Endometrial microvascular endothelial cells (primary cell): Measurements from ENCODE around the gene ZNF496. TPM values are rescaled to one million over a fixed set of nuclear protein-coding genes. Genes with fewer than 3 reads are reported as not detected.
"Not testable (repeated sequence)": the region's sequence is repeated elsewhere in the genome, so short reads cannot be mapped to it uniquely, and the experiment has no call there.

Experiments
- in situ Hi-C: cut with HindIII; loops from 2 replicates; pipeline ENCODE4 v1.10.0; 2017; ENCODE audit warnings: low sequenced_read_pairs, low pct_unique_long_range_greater_than_20kb; ENCODE audit errors: inconsistent ontology term
- total RNA-seq: library from RNA; depleted of rRNA; stranded (reverse); fragments of >200 nt; gene quantifications from one replicate; pipeline ENCODE4 v1.2.3, GENCODE V29; 2015; ENCODE audit errors: inconsistent ontology term

Gene ZNF496
- total RNA-seq, 1 donor from 2014 or later: 30.8 TPM

GRCh38 chr1:247360991-247361731 is 29.5 kb upstream of the ZNF496 start:
- in situ Hi-C loops: no loop called here

DNA sequence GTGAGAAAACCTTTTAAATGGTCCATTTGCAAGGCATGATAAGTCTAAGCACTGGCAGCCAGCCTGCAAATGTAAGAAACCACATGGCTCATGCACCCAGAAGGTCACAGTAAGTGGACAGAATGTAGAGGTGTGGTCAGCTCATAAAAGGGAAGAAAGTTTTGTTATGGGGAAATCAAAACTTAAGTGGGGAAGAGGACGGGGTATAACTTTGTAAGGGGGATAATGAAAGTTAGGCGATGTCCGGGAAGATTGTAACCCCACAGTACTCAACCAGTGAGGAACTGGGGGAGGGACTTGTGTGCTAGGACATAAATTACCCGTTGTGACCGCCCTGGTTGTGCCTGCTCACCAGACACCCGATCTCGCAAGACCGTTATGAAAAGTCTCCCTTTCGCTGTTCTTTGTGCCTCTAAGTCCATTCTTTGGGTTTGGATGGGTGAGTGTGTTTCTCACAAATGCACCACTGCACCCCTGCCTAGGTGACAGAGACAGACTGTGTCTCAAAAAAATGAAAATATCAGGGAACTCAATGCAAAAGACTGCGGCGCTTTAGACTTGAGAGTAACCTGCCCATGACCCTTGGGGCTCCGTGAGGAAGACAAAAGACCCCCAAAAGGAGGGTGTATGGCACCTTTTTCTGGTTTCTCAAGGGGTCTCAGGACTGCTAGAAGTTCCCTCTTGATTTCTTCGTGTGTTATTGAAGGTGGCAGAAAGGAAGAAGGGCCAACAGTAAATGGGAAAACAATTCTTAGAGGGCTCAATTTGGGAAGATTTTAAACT is 28.6 kb upstream of the ZNF496 start:
- in situ Hi-C loops: no loop called here

- in situ Hi-C loops: no loop called here
These were observed 27.9 kb upstream of the ZNF496 start for GRCh38 chr1:247359559-247359958.

- in situ Hi-C loops: no loop called here
These were observed 27.3 kb upstream of the ZNF496 start for GRCh38 chr1:247358920-247359319.

DNA sequence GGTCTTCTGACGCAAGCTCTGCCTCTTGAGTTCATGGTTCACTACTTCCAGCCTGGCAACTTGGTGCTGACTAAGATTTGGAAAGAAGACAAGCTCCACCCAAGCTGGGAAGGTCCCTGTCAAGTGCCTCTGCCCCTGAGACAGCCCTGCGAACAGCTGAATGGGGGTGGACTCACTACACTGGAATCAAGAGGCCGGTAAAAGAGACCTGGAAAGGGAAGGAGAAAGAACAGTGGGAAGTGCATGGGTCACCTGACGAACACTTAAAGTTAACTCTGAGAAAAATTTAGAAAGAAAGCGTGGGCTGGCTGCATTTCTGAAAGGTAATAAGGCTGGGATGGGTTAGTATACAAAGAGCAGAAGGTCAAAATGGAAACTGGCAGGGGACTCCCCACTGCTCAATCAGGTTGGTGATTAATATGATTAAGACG is 26.1 kb upstream of the ZNF496 start:
- in situ Hi-C loops: no loop called here

- in situ Hi-C loops: no loop called here
These were observed 25.5 kb upstream of the ZNF496 start for GRCh38 chr1:247357052-247357780.

DNA sequence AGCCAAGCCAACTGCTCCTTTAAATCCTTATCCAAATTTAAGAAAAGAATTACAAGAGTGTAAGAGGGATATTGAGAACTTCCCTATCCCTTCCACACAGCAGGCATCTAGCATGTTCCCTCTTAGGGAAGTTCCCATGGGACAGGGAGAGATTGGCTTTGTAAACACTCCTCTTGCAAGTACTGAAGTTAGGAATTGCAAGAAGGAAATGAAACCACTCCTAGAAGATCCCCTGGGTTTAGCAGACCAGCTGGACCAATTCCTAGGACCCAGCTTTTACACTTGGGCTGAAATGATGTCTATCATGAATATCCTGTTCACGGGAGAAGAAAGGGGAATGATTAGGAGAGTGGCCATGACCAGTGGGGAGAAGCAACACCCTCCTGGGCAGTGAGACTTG is 23.5 kb upstream of the ZNF496 start:
- in situ Hi-C loops: not testable (repeated sequence)

DNA sequence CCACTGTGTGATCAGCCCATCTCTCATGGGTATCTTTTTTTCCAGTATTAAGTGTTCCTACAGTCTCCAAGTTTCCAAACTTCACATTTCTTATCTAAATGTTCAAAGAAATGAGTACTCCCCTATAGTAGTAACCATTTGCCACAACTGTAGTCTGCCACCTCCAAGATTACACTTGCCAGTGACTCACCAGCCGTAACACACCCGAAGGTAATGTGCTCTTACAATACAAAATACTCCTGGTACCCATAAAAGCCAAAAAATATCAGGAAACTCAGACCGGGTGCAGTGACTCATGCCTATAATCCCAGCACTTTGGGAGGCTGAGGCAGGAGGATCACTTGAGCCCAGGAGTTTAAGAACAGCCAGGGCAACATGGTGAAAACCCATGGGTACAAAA is 20.5 kb upstream of the ZNF496 start:
- in situ Hi-C loops: no loop called here

- in situ Hi-C loops: no loop called here
These were observed 18.9 kb upstream of the ZNF496 start for GRCh38 chr1:247350587-247350986.

GRCh38 chr1:247347477-247348222 is 16.0 kb upstream of the ZNF496 start:
- in situ Hi-C loops: no loop called here

DNA sequence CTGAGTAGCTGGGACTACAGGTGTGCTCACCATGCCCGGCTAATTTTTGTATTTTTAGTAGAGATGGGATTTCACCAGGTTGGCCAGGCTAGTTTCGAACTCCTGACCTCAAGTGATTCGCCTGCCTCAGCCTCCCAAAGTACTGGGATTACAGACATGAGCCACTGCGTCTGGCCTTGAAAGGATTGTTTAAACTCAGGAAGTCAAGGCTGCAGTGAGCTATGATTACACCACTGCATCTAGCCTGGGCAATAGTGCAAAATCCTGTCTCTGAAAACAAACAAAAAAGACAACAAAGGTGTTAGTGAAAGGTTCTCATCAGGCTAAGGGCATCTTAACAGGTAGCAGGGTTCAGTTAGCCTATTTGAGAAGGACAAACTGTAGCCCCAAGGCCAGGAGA is 14.2 kb upstream of the ZNF496 start:
- in situ Hi-C loops: no loop called here

GRCh38 chr1:247343801-247344200 is 12.1 kb upstream of the ZNF496 start:
- in situ Hi-C loops: no loop called here

DNA sequence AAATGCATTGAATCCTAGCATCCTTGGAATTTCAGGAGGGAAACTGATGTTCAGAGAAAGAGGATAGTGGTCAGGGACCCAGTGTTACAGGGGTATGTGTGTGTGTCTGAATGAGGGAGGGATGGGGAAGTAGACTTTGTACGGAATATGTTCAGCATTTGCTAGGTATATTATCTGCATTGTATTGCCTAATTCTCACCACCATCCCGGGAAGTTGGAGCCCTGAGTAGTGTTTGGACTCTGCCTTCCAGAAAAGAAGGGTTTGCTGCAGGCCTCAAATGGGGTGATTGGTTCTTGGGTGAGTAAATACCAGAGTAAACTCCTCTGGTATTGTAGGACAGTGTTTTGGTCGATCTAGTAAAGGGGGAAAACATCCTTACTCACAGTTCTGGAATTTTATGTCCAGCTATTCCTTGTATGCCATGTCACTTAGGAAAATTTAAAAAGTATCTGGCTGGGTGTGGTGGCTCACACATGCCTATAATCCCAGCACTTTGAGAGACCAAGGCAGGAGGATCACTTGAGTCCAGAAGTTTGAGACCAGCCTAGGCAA is 7.1 kb upstream of the ZNF496 start:
- in situ Hi-C loops: no loop called here

DNA sequence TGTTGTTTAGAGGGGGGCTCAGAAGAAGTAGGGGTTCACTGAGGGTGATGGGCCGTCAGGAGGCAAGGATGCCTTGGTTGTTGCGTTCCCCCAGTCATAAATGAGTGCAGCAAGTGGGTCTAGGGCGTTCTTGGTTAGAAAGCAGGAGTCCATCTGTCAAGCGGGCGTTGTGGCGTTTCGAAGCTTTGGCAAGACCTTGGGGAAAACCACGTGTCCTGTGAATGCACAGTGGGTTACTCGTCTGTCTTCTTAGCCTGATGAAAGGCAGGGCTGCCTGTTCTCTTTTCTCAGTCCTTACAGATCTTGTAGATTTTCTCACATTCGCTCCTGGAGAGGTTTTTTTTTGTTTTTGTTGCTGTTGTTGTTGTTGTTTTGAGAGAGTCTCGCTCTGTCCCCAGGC is 6.3 kb upstream of the ZNF496 start:
- in situ Hi-C loops: no loop called here

- in situ Hi-C loops: no loop called here
These were observed 5.6 kb upstream of the ZNF496 start for GRCh38 chr1:247337250-247337746.

- in situ Hi-C loops: no loop called here
These were observed 4.7 kb upstream of the ZNF496 start for GRCh38 chr1:247336390-247336789.

DNA sequence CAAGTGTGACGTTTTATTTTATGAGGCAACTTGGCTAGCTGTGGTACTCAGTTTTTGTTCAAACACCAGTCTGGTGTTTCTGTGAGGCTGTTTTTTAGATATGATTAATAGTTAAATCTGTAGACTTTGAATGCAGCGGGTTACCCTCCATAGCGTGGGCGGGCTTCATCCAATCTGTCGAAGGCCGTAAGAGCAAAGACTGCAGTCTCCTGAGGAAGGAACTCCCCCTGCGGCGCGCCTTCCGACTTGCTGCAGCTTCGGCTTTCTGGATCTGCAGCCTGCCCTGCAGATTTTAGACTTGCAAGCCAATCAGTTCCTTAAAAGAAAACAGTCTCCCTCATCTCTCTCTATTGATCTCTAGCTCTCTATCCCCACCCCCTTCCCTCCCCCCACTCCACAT is 4.2 kb upstream of the ZNF496 start:
- in situ Hi-C loops: no loop called here

DNA sequence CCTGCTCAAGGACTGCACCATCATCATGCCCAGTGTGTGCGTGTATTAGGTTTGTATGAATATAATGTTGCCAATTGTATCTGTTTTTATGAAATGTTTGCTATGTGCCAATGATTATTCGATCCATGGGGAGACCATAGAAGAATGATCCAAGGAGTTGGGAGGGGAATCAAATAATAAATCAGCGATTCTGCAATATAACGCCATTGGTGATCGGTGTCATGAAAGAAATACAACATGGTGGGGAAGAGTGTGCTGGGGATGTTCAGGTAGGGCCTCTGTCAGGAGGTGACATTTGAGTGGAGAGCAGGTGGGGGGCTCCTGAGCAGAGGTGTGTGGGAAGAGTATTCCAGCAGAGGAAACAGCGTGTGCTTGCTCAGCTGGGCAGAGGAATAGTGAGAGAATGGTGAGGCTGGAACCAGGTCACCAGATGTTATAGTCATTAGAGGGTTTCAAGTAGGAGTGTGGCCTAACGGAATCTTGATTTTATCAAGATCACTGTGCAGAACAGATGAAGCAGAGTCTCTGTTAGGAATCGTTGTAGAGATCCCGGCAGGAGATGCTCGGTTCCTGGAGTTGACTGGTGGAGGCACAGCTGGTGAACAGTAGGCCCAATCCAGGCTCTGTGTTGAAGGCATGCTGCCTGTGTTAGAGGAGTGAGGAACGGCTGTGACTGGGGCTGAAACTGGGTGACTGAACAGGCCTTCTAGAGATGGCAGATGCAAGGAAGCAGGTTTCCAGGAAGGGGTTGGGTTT is 2.9 kb upstream of the ZNF496 start:
- in situ Hi-C loops: no loop called here
